Stimulated activated CD8-positive, alpha-beta memory T cell treated with anti-CD3 and anti-CD28 coated beads, Interleukin-15, amount 100 ng/mL, for 1 hour (primary cell): ENCODE measurements around the gene CRB3.
"Not testable (repeated sequence)": the region's sequence is repeated elsewhere in the genome, so short reads cannot be mapped to it uniquely, and the experiment has no call there.

Experiments
- DNase-seq: peaks from one replicate; pipeline ENCODE4 v3.0.0-alpha.2; 2020; ENCODE audit warnings: low read depth

CRB3 gene

GRCh38 chr19:6464070-6464873, at the start of gene CRB3:
TSS of gene CRB3 (plus strand) at chr19:6464271. CDS start at chr19:6464702, 431 bp downstream.
- peak; percentile 29 for DNase-seq

GRCh38 chr19:6414793-6415590, 49.1 kb upstream of the CRB3 start:
- no peak for DNase-seq

GRCh38 chr19:6415591-6416190, 48.4 kb upstream of the CRB3 start:
- no peak for DNase-seq

GRCh38 chr19:6416658-6417405, 47.2 kb upstream of the CRB3 start:
- DNase-seq = no peak

DNA sequence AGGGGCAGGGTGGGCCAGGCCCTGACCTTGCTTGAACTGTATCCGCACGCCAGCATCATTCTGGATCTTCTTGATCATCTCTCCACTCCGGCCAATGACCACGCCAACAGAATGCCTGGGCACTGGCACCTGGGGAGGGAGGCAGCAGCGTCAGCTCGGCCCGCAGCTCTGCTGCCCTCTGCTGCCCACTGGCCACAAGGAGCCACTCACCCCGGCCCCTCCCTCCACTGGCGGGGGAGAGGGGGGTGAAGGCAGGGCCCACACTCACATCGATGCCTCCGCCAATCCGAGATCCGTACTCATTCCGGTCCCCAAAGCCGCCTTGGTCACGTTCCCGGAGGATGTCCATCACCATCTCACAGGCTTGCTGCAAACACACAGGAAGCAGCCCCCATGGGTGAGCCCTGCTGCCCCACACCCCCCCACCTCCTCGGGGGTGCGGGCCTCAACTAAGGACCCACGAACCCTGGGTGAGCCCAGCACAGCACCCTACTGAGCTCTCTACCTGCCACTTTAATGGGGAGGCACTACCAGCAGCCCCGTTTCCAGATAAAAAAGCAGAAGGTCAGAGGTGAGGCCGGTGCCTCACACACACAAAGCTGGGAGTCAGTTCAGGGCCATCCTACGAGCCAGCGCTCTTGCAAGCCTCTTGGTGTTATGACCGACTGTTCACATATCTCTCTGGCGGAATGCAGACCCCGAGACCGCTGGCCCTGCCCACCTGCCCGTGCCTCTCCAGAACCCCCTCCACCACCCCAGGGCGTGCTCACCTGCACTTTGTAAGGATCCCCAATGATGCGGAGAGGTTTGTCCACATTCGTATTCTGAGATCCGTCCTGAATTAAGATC, 46.1 kb upstream of the CRB3 start:
- DNase-seq = no peak

- no peak for DNase-seq
Measured at GRCh38 chr19:6418562-6418932, 45.5 kb upstream of the CRB3 start.

GRCh38 chr19:6421075-6422014, 42.7 kb upstream of the CRB3 start:
- DNase-seq = no peak

DNA sequence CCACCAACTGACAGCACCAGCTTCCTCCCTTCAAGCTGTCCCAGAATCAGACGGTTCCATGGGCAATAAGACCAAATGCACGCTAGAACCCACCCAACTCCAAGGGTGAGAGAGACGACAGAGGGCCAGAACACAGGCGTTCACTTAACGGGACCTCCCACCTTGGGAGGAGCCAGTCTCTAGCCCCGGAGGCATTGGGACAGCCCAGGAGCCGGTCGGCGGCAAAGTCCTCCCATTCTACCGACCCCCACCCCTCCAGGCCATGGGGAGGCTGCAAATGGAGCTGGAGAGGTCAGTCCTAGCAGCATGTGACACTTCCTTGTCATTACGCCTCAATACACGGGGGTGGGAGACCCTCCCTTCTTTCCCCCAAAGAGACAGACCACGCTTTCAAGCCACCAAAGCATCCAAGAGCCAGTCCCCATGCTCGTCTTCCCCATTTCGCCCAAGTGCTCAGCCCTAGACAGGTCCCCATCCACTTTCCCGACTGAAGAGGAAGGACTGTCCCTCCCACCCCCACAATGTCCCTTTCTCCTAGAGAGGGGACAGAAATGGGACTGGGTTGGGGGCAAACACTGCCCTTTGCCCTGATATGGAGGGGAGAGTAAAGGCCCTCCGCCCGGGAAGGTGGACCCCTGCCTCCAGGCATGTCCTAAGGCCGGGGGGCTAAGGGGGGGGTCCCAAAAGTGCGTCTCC, 40.4 kb upstream of the CRB3 start:
- no peak for DNase-seq

DNA sequence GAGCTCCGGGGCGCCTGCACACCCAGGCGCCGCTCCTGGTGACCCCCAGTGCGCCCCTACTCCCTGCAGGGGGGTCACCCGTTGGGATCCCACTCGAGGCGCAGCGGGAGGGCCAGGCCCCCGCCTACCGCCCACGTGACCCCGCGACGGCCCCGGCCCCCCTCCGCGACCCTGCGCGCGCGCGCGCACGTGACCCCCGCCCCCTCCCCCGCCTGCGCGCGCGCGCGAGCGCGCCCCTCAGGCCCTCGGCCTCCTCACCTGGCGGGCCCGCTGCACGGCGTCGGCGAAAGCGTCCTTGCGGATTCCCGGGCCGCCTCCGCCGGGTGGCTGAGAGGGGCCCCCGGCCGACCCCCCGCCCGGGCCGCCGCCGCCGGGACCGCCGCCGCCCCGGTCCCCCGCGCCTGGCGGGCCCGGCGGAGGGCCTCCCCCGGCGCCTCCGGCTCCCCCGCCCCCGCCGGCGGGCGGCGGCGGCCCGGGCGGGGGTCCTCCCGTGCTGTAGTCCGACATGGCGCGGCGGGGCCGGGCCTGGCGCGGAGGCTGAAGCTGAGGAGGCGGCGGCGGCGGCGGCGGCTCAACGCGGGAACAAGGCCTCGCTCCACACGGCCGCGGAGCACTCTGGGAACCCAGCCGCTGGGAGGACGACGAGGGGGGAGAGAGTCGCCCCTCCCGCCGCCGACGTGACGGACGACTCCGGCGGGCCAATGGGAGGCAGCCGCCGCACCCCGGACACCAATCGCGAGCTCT, 39.7 kb upstream of the CRB3 start, which contains the start of gene KHSRP:
KHSRP (minus strand) TSS at position 617 of the 744 bp plus-strand sequence; CDS start at position 507, 110 bp downstream.
- DNase-seq = no peak

DNA sequence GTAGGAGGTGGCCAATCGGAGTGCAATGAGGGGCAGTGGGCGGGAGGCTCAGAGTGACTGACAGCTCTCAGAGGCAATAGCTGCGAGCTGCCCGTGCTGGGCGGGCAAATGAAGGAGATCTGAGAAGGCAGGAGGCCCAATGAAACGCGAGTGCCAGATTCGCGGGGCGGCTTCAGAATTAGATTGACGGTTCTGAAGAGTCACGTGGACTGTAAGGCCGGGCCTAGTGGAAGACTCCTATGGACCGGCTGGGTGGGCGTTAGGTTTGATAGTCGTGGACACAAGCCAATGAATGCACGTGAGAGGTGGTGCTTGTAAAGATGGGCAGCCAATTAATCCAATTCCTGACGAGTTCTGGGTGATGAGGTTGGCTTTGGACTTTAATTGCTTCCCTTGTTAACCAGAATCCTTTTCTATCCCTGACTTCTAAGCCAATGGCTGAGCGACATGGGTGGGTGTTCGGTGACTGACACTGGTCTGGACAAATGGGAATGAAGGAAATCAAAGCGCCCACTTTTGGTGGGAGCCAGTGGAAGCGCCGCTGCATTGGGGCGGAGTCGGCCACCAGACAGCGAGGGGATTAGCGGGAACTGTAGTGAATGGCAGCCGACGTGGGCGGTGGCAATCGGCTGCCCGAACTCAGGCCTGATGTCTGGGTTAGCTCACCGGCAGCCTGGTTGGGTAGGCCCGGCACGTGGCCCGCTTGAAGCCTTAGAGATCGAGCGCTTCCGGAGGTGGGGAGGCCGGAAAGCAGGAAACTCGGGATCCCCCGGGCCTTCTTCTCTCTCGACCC, 38.9 kb upstream of the CRB3 start:
- peak; percentile 98 for DNase-seq

DNA sequence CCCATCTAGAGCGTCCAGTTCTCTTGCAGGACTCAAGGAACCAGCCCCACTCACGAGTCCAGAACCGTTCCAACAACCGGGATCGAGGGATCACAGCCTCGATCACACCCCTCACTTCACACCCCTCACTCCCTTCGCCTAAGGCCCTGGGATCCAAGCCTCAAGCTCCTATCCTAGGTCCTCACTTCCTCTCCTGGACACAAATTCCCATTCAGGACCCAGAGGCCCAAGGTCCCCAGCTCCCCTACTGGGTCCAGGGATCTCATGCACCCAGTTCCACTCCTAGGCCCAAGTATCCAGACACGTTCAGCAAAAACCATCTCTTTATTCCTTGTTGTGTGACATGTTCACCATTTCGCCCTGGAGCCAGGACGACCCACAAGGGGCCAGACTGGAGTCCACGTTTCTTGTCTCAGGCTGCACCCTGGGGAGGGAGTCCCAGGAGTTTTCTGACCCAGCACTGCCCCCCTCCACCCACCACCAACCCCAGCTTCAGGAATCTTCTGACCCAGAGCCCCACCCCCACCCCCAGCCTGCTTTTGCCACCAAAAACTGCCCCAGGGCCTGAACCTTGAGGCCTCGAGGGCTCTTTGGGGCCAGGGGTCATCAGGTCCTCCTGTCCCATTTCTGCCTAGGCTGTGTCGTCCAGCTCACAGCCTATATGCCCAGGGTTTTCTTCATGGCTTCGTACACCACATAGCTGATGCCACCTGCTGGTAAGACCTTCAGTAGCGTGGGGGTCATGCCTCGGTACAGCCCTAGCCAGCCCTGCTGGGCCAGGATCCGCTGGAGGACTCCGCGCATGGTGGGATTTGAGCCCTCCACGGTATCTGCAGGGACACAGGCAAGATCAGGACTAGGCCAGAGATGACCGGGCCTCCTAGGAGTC, 38.1 kb upstream of the CRB3 start:
- DNase-seq = no peak

GRCh38 chr19:6427131-6427530, 36.9 kb upstream of the CRB3 start:
- DNase-seq = no peak

DNA sequence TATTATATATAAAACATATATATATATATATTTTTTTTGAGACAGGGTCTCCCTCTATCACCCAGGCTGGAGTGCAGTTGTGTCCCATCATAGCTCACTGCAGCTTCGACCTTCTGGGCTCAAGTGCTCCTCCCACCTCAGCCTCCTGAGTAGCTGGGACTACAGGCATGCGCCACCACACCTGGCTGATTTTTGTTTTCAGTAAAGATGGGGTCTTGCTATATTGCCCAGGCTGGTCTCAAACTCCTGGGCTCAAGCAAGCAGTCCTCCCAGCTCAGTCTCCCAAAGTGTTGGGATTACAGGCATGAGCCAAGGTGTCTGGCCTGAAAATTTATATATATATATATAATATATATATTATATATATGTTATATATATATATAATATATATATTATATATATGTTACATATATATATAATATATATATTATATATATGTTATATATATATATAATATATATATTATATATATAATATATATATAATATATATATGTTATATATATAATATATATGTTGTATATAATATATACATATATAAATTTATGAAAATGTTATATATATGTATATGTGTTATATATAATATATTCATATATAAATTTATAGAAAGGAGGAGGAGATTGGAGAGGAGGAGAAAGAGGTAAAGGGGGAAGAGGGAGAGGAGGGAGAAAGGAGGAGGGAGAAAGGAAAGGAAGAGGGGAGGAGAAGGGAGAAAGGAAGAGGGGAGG, 35.2 kb upstream of the CRB3 start:
- DNase-seq = not testable (repeated sequence)

GRCh38 chr19:6429419-6430221, 34.5 kb upstream of the CRB3 start:
- no peak for DNase-seq

DNA sequence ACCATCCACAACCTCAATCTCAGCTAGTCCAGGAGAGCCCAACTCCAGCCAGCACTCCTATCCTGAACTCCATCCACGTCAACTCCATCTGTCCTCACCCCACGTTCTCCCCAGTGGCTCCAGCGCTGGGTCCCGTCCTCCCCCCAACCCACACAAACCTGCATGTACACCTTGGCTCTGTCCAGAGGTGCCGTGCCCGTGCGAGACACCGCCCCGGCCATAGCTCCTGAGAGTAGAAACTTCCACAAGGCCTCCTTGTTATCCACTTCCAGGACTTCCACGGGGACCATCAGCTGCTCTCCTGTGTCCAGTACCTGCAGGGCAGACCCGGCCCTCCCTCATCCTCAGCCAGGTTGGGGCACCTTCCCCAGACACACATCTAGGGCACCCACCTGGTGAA, 32.2 kb upstream of the CRB3 start:
- DNase-seq = no peak
